ENCODE data around the gene MANBA.

GRCh38 chr4:102639598-102639997 is 121.2 kb downstream of the MANBA start:
- TF ChIP-seq CTCF (conservative IDR thresholded peaks at IDR 0.05; ENCODE audit: low read depth, low read length) (no peak), EZH2 (IDR thresholded peaks at IDR 0.05; ENCODE audit: borderline replicate concordance, low read depth, low read length, poor library complexity, severe bottlenecking) (no peak)
